ENCODE measurements around the gene PKN3. TPM values are rescaled to one million over a fixed set of nuclear protein-coding genes. Genes with fewer than 3 reads are reported as not detected.

Gene PKN3
- total RNA-seq, 5 donors from 2014 or later (not counting 1 experiment from before 2014, with no cell fraction given) = 2.1 to 4.3 (median 3.7) TPM

DNA sequence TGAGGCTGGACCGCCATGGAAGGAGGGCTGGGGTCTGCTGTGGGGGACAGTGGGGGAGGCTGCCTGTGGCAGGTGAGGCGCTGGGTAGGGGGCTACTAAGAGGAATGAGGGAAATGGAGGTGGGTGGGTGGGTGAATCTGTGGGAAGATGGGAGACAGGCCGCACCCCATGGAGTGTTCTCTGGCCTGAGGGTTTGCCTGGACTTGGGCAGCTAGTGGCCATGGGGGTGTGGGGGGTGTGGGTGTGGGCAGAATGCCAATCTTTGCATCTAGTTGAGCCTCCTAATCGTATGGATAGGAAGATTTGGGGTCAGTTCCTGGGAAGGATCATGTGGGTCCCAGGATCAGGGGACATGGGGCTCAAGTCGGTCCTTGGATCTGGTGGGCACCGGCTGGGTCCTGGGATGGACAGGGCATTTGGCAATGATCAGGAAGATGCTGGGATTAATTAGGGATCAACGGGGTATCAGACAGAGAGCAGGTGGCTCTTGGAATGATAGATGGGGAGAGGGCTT, 21.1 kb downstream of the PKN3 start:
- ChIA-PET POLR2A (no interaction called here), CTCF (interaction anchor here in 1 of 2 donors (1.0 to 1.3 kb wide), 4 partner anchors 10 to 95 kb away, joined by 4 to 8 read pairs (median 6); partner anchors contain the start of genes ENDOG, PKN3 and ZER1)
- Histone ChIP-seq H3K9me3 (no peaks in the 10 kb centered on the region), H3K4me3 (ENCODE audit: control insufficient read depth in 1 of 2, extremely low read depth in 1 of 2, low read length in 1 of 2) (peak overlapping the region; percentile 71 to 75), H3K4me1 (ENCODE audit: control insufficient read depth in 1 of 2, extremely low read depth in 1 of 2, insufficient read depth in 2 of 2, low read length in 2 of 2) (peaks cover 11 to 57% of the 10 kb centered on the region in 2 experiments), H3K27me3 (replicated peaks in 1 of 2; ENCODE audit: control insufficient read depth in 2 of 2, extremely low read depth in 1 of 2, insufficient read depth in 2 of 2, low read length in 1 of 2) (no peaks in the 10 kb centered on the region), H3K36me3 (ENCODE audit: control insufficient read depth in 2 of 2, extremely low read depth in 1 of 2, insufficient read depth in 1 of 2, low read length in 1 of 2) (peaks cover 2 to 11% of the 10 kb centered on the region in 2 donors), H3K27ac (ENCODE audit: low read length) (peak overlapping the region; percentile 78)
- no peaks in the 10 kb centered on the region for H3K9me3 Mint-ChIP-seq
- peak overlapping the region; percentile 89 to 94 (median 93) for H3K4me3 Mint-ChIP-seq
- no peaks in the 10 kb centered on the region for H3K27me3 Mint-ChIP-seq
- H3K36me3 Mint-ChIP-seq = peaks cover 6% of the 10 kb centered on the region
- WGBS (ENCODE audit: insufficient coverage) = 31% methylated on average over 7 of the region's 7 CpGs
- ATAC-seq (replicated peaks in 1 of 4) (no peak), DNase-seq (peak in 1 of 35 experiments; percentile 29)
- H3K27ac Mint-ChIP-seq = peak overlapping the region; percentile 94 to 95
- peaks cover 35 to 65% (median 54%) of the 10 kb centered on the region in 3 donors for H3K4me1 Mint-ChIP-seq

GRCh38 chr9:128723866-128724743, 21.8 kb downstream of the PKN3 start, which contains the start of gene ZDHHC12:
TSS of gene ZDHHC12 (minus strand) at chr9:128724127. CDS start at chr9:128724093, 34 bp downstream.
- ChIA-PET POLR2A (interaction anchor here (0.6 to 0.7 kb wide), 3 partner anchors 47 to 214 kb away, joined by 3 to 6 read pairs (median 5); no protein-coding TSS in a partner anchor), CTCF (interaction anchor here in 1 of 2 donors (0.5 to 1.3 kb wide), 6 partner anchors 9 to 497 kb away, joined by 4 to 8 read pairs (median 6); partner anchors contain the start of genes ENDOG, PKN3 and ZER1)
- no peaks in the 10 kb centered on the region for H3K9me3 Mint-ChIP-seq
- H3K4me3 Mint-ChIP-seq = peak within 1 kb of the TSS; percentile 89 to 94 (median 93)
- Histone ChIP-seq H3K9me3 (no peaks in the 10 kb centered on the region), H3K27me3 (replicated peaks in 1 of 2; ENCODE audit: control insufficient read depth in 2 of 2, extremely low read depth in 1 of 2, insufficient read depth in 2 of 2, low read length in 1 of 2) (no peaks in the 10 kb centered on the region), H3K36me3 (ENCODE audit: control insufficient read depth in 2 of 2, extremely low read depth in 1 of 2, insufficient read depth in 1 of 2, low read length in 1 of 2) (peaks cover 2 to 11% of the 10 kb centered on the region in 2 donors), H3K27ac (ENCODE audit: low read length) (peak within 1 kb of the TSS; percentile 78), H3K4me1 (ENCODE audit: control insufficient read depth in 1 of 2, extremely low read depth in 1 of 2, insufficient read depth in 2 of 2, low read length in 2 of 2) (peaks cover 11 to 57% of the 10 kb centered on the region in 2 experiments), H3K4me3 (ENCODE audit: control insufficient read depth in 1 of 2, extremely low read depth in 1 of 2, low read length in 1 of 2) (peak within 1 kb of the TSS; percentile 75 to 79)
- H3K27ac Mint-ChIP-seq = peak within 1 kb of the TSS; percentile 94 to 95
- peaks cover 6% of the 10 kb centered on the region for H3K36me3 Mint-ChIP-seq
- WGBS (ENCODE audit: insufficient coverage) = under 1% methylated on average over 52 of the region's 68 CpGs
- ATAC-seq (replicated peaks in 1 of 4) (peak; percentile 92 to 98 (median 97)), DNase-seq (peak; percentile 95 to 100 (median 99))
- H3K27me3 Mint-ChIP-seq = no peaks in the 10 kb centered on the region
- peaks cover 35 to 71% (median 55%) of the 10 kb centered on the region in 3 donors for H3K4me1 Mint-ChIP-seq

GRCh38 chr9:128724744-128725211, 22.5 kb downstream of the PKN3 start:
- ATAC-seq (replicated peaks in 1 of 4) (peak in 2 of 4 experiments; percentile 1 to 2), DNase-seq (peak in 11 of 35 experiments; percentile 17 to 55 (median 20))
- H3K27me3 Mint-ChIP-seq = no peaks in the 10 kb centered on the region
- WGBS (ENCODE audit: insufficient coverage) = 24% methylated on average over 3 of the region's 10 CpGs
- H3K4me3 Mint-ChIP-seq = peak overlapping the region; percentile 89 to 94 (median 93)
- Histone ChIP-seq H3K4me3 (ENCODE audit: control insufficient read depth in 1 of 2, extremely low read depth in 1 of 2, low read length in 1 of 2) (peak overlapping the region; percentile 75 to 79), H3K4me1 (ENCODE audit: control insufficient read depth in 1 of 2, extremely low read depth in 1 of 2, insufficient read depth in 2 of 2, low read length in 2 of 2) (peaks cover 11 to 57% of the 10 kb centered on the region in 2 experiments), H3K27me3 (replicated peaks in 1 of 2; ENCODE audit: control insufficient read depth in 2 of 2, extremely low read depth in 1 of 2, insufficient read depth in 2 of 2, low read length in 1 of 2) (no peaks in the 10 kb centered on the region), H3K9me3 (no peaks in the 10 kb centered on the region), H3K27ac (ENCODE audit: low read length) (peak overlapping the region; percentile 52), H3K36me3 (ENCODE audit: control insufficient read depth in 2 of 2, extremely low read depth in 1 of 2, insufficient read depth in 1 of 2, low read length in 1 of 2) (peaks cover 2 to 11% of the 10 kb centered on the region in 2 donors)
- POLR2A ChIA-PET = interaction anchor here (0.6 to 0.7 kb wide), 3 partner anchors 46 to 214 kb away, joined by 3 to 6 read pairs (median 5); no protein-coding TSS in a partner anchor
- peaks cover 6% of the 10 kb centered on the region for H3K36me3 Mint-ChIP-seq
- CTCF ChIA-PET = interaction anchor here in 1 of 2 donors (0.8 to 1.3 kb wide), 5 partner anchors 9 to 94 kb away, joined by 4 to 8 read pairs (median 6); partner anchors contain the start of genes ENDOG, PKN3 and ZER1
- no peaks in the 10 kb centered on the region for H3K9me3 Mint-ChIP-seq
- peak overlapping the region; percentile 92 to 95 for H3K27ac Mint-ChIP-seq
- peaks cover 36 to 78% (median 58%) of the 10 kb centered on the region in 3 donors for H3K4me1 Mint-ChIP-seq

DNA sequence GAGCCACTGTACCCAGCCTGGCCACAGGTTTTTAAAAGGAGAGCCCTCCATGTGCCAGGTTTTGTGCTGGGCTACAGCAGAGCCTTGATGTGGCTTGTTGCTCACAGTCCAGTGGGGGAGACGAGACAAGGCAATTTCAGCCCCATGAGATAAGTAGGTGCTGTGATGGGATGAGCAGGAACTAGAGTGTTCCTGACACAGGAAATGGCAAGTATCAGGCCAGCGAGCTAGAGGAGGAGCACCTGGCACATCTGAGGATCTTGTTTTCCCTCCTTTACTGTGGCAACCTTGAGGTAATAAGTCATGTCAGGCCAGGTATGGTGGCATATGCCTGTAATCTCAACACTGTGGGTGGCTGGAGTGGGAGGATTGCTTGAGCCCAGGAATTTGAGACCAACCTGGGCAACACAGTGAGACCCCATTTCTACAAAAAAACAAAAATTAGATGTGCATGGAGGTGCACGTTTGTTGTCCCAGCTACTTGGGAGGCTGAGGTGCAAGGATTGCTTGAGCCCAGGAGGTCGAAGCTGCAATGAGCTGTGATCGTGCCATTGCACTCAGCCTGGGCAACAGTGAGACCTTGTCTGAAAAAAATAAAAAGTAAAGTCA, 25.4 kb downstream of the PKN3 start:
- Histone ChIP-seq H3K4me1 (ENCODE audit: control insufficient read depth in 1 of 2, extremely low read depth in 1 of 2, insufficient read depth in 2 of 2, low read length in 2 of 2) (peaks cover 11 to 52% of the 10 kb centered on the region in 2 experiments), H3K9me3 (no peaks in the 10 kb centered on the region), H3K4me3 (ENCODE audit: control insufficient read depth in 1 of 2, extremely low read depth in 1 of 2, low read length in 1 of 2) (peak overlapping the region in 1 of 2 donors; percentile 39), H3K27ac (ENCODE audit: low read length) (peak overlapping the region; percentile 65), H3K27me3 (replicated peaks in 1 of 2; ENCODE audit: control insufficient read depth in 2 of 2, extremely low read depth in 1 of 2, insufficient read depth in 2 of 2, low read length in 1 of 2) (no peaks in the 10 kb centered on the region), H3K36me3 (ENCODE audit: control insufficient read depth in 2 of 2, extremely low read depth in 1 of 2, insufficient read depth in 1 of 2, low read length in 1 of 2) (peaks cover 3 to 16% of the 10 kb centered on the region in 2 donors)
- Mint-ChIP-seq H3K9me3 (no peaks in the 10 kb centered on the region), H3K4me3 (peak overlapping the region in 1 of 3 donors; percentile 93), H3K36me3 (peaks cover 2% of the 10 kb centered on the region), H3K27me3 (no peaks in the 10 kb centered on the region), H3K4me1 (peaks cover 30 to 68% (median 49%) of the 10 kb centered on the region in 3 donors), H3K27ac (peak overlapping the region in 1 of 2 donors; percentile 88)
- ATAC-seq (replicated peaks in 1 of 4) = peak in 1 of 4 experiments; percentile 1
- DNase-seq = peak in 2 of 35 experiments; percentile 24 to 37
- 88% methylated on average over 4 of the region's 5 CpGs for WGBS (ENCODE audit: insufficient coverage)
- ChIA-PET CTCF (no interaction called here), POLR2A (interaction anchor here in 1 of 2 donors (0.5 kb wide), 1 partner anchor 76 kb away, joined by 4 read pairs; no protein-coding TSS in a partner anchor)

DNA sequence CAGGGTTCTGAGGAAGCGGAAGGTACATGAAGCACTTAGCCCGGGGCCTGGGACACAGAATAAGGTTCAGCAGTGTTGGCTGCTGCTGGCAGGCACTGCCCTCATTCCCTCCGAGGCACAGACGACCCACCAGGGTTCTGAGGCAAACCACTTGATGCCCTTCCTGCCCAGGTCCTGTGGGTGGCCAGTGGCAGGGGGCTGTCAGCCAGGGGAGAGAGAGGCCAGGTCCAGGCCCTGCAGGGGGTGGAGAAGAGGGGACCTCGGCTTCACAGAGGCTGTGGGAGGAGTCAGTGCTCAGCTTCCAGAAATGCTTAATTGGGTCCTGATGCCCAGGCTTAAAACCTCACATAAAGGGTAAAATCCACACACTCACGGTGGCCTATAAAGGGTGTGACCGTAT, 26.0 kb downstream of the PKN3 start:
- CTCF ChIA-PET = no interaction called here

More for the DNA sequence above, 26.0 kb downstream of the PKN3 start:
- H3K27ac ChIP-seq (ENCODE audit: low read length) = peak overlapping the region; percentile 65
- Mint-ChIP-seq H3K4me3 (peak overlapping the region in 1 of 3 donors; percentile 93), H3K27ac (peak overlapping the region in 1 of 2 donors; percentile 52), H3K4me1 (peaks cover 24 to 63% (median 45%) of the 10 kb centered on the region in 3 donors), H3K9me3 (no peaks in the 10 kb centered on the region), H3K27me3 (no peaks in the 10 kb centered on the region), H3K36me3 (peaks cover 7% of the 10 kb centered on the region)
- H3K4me3 ChIP-seq (ENCODE audit: control insufficient read depth in 1 of 2, extremely low read depth in 1 of 2, low read length in 1 of 2) = no peak overlapping the region
- POLR2A ChIA-PET = interaction anchor here in 1 of 2 donors (0.5 kb wide), 1 partner anchor 76 kb away, joined by 4 read pairs; no protein-coding TSS in a partner anchor
- H3K4me1 ChIP-seq (ENCODE audit: control insufficient read depth in 1 of 2, extremely low read depth in 1 of 2, insufficient read depth in 2 of 2, low read length in 2 of 2) = peaks cover 11 to 46% of the 10 kb centered on the region in 2 experiments
- no peak for ATAC-seq (replicated peaks in 1 of 4)
- DNase-seq = no peak
- H3K36me3 ChIP-seq (ENCODE audit: control insufficient read depth in 2 of 2, extremely low read depth in 1 of 2, insufficient read depth in 1 of 2, low read length in 1 of 2) = peaks cover 3 to 22% of the 10 kb centered on the region in 2 donors
- 89% methylated on average over 6 of the region's 7 CpGs for WGBS (ENCODE audit: insufficient coverage)
- H3K9me3 ChIP-seq = no peaks in the 10 kb centered on the region
- no peaks in the 10 kb centered on the region for H3K27me3 ChIP-seq (replicated peaks in 1 of 2; ENCODE audit: control insufficient read depth in 2 of 2, extremely low read depth in 1 of 2, insufficient read depth in 2 of 2, low read length in 1 of 2)
